Neural progenitor cell (in vitro differentiated cells): ENCODE results near the gene CFL1.

Experiments used
- CTCF ChIP-seq: fragments of 200-600 bp; sonication (generic); IDR thresholded peaks from 2 replicates; pipeline ENCODE4 v1.5.1; 2017; ENCODE audit warnings: antibody characterized with exemption, mild to moderate bottlenecking
- EZH2 ChIP-seq: fragments of 200-600 bp; sonication (generic); IDR thresholded peaks from 2 replicates; pipeline ENCODE4 v1.6.1; 2017; ENCODE audit warnings: antibody characterized with exemption, mild to moderate bottlenecking, moderate library complexity
- EZH2phosphoT487 ChIP-seq: fragments of 200-600 bp; sonication (generic); IDR thresholded peaks from 2 replicates; pipeline ENCODE4 v1.6.1; 2017; ENCODE audit warnings: antibody characterized with exemption

DNA sequence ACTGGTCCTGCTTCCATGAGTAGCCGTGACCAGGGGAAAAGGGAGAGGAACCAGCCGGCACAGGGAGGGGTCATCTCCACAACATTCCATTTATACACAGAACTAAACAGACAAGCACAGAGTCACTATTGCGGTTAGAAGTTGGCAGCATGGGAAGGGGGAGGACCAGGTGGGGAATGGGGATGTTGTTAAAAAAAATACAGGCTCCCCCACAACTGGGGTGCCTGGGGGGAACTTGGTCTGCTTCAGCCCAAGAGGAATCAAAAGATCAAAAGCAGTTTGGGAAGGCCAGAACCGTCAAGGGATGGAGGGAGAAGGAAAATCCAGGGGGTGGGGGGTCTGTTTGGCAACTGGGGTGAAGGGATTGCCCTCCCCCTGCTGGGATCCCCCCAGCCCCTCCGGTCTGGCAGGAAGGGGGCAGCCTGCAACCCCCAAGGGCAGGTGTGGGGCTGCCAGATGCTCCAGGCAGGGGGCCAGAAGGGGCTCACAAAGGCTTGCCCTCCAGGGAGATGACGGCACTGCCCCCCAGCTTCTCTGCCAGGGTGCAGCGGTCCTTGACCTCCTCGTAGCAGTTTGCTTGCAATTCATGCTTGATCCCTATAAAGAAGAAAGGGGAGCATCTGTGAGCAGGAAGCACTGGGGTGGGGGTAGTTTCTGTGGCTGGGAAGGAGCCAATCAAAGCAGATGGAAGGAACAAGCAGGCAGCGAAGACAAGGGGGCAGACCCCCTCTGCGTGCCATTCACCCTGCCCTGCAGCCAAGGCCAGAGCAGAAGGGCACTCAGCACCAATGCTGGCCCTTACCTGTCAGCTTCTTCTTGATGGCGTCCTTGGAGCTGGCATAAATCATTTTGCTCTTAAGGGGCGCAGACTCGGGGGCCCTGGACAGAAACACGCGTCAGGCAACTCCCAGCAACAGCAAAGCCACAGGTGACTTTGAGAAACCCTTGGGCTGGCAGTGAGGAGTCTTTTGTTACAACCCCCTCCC lies 2.8 kb downstream of the CFL1 start:
- TF ChIP-seq CTCF, result no peak
- no peak for TF ChIP-seq EZH2
- no peak for TF ChIP-seq EZH2phosphoT487
